ENCODE measurements around the gene IL1RAPL1. TPM values are rescaled to one million over a fixed set of nuclear protein-coding genes. Genes with fewer than 3 reads are reported as not detected.
"Not testable (repeated sequence)": the region's sequence is repeated elsewhere in the genome, so short reads cannot be mapped to it uniquely, and the experiment has no call there.

The IL1RAPL1 gene
- polyA plus RNA-seq, 1 of the 3 experiments (the other 2 are of a cell fraction) = 2.8 TPM

DNA sequence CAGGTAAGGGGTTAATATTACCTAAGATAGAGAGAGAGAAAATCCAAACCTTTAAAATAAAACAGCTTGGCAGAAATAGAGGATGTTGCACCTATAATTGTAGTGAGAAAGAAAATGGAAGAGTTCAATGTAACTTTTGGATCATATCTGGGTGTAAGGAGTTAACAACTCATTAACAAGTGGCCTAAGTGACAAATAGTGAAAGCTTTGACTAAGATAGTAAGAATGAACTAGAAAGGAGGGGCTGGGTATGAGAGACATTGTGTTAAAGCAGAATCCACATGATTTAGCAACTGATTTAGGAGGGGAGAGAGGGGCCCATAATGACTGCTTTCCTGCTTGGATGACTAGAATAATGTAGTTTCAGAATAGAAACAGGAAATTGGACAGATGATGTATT is 761.0 kb downstream of the IL1RAPL1 start:
- peak overlapping the region in 1 of 2 experiments; percentile 5; a peak in 1 of 4 replicates for H3K27ac ChIP-seq (ENCODE audit: low read depth in 2 of 2, low read length in 1 of 2)
- no peak overlapping the region for H3K4me2 ChIP-seq
- H3K36me3 ChIP-seq (replicated peaks in 1 of 2; ENCODE audit: control insufficient read depth in 1 of 2, insufficient read depth in 2 of 2, low read length in 1 of 2) = no peaks in the 10 kb centered on the region
- DNase-seq = no peak
- TF ChIP-seq, protein P1, sequence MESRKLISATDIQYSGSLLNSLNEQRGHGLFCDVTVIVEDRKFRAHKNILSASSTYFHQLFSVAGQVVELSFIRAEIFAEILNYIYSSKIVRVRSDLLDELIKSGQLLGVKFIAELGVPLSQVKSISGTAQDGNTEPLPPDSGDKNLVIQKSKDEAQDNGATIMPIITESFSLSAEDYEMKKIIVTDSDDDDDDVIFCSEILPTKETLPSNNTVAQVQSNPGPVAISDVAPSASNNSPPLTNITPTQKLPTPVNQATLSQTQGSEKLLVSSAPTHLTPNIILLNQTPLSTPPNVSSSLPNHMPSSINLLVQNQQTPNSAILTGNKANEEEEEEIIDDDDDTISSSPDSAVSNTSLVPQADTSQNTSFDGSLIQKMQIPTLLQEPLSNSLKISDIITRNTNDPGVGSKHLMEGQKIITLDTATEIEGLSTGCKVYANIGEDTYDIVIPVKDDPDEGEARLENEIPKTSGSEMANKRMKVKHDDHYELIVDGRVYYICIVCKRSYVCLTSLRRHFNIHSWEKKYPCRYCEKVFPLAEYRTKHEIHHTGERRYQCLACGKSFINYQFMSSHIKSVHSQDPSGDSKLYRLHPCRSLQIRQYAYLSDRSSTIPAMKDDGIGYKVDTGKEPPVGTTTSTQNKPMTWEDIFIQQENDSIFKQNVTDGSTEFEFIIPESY (IDR thresholded peaks at IDR 0.05; ENCODE audit: borderline replicate concordance, low read depth) = no peak
- no peak overlapping the region for H2AFZ ChIP-seq (ENCODE audit: low read depth)
- no peaks in the 10 kb centered on the region; a peak in 1 of 4 replicates for H3K4me1 ChIP-seq (ENCODE audit: control insufficient read depth in 1 of 2, insufficient read depth in 2 of 2, low read depth in 1 of 2, low read length in 1 of 2)
- H3F3A ChIP-seq (replicated peaks; ENCODE audit: insufficient read depth) = peaks cover 4% of the 10 kb centered on the region
- H4K20me1 ChIP-seq (ENCODE audit: insufficient read depth) = no peaks in the 10 kb centered on the region
- no peaks in the 10 kb centered on the region for H3K79me2 ChIP-seq (ENCODE audit: insufficient read depth)
- POLR2A ChIA-PET = no interaction called here
- no peak overlapping the region for H3K4me3 ChIP-seq (ENCODE audit: low read depth in 2 of 2, low read length in 1 of 2)
- H3K27me3 ChIP-seq (ENCODE audit: insufficient read depth) = 0 out of 2 replicates have a peak, but pooled peaks cover 6% of the 10 kb centered on the region
- H3K9me3 ChIP-seq = no peaks in the 10 kb centered on the region
- no peaks in the 10 kb centered on the region for H3K9me2 ChIP-seq
- no peak overlapping the region for H3K9ac ChIP-seq
- CTCF ChIA-PET = no interaction called here

DNA sequence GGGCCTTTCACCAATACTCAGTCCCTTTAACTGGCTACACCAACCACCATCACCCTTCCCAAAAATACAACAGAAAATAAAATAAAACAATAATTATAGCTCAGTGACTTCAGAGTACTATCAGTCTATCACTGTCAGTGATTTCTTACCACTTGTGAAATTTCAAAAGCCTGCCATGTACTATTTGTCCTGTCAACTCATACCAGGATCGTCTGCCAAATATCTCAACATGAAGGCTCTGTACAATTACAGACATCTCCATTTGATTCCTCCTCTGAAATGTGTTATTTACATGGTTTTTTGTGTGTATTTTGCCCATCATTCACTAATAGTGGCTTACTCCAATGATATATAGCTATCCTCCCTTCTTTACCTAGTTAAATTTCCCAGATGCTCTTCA is 772.0 kb downstream of the IL1RAPL1 start:
- POLR2A ChIA-PET = no interaction called here
- CTCF ChIA-PET = no interaction called here
- 19% methylated on average over 1 of the region's 1 CpG for WGBS (ENCODE audit: low lambda C conversion rate)

DNA sequence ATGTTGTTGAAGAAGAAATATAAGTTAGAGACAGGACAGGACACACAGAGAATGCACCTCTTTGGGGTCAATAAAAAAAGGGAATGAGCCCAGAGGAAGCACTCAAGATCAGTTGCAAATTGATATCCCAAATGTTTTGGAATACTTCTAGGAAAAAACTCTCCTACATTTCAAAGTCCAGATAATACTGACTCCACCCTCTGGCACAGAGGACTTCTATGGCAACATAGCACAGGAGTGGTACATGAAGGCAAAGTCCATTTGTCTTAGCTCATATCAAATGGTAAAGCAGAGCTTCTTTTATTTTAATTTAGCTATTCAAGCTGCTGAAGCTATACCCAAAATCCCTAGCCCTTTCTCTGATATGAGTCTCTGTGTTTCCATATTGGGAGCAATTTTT is 787.5 kb downstream of the IL1RAPL1 start:
- DNase-seq; H3K4me2 ChIP-seq; H3K27ac ChIP-seq (ENCODE audit: low read depth in 2 of 2, low read length in 1 of 2); H3F3A ChIP-seq (replicated peaks; ENCODE audit: insufficient read depth); H3K36me3 ChIP-seq (replicated peaks in 1 of 2; ENCODE audit: control insufficient read depth in 1 of 2, insufficient read depth in 2 of 2, low read length in 1 of 2); H3K9me3 ChIP-seq; H3K79me2 ChIP-seq (ENCODE audit: insufficient read depth); H4K20me1 ChIP-seq (ENCODE audit: insufficient read depth); H3K4me1 ChIP-seq (ENCODE audit: control insufficient read depth in 1 of 2, insufficient read depth in 2 of 2, low read depth in 1 of 2, low read length in 1 of 2); H3K4me3 ChIP-seq (ENCODE audit: low read depth in 2 of 2, low read length in 1 of 2); CTCF ChIA-PET; H2AFZ ChIP-seq (ENCODE audit: low read depth); POLR2A ChIA-PET; H3K9me2 ChIP-seq; H3K9ac ChIP-seq; H3K27me3 ChIP-seq (ENCODE audit: insufficient read depth): not testable (repeated sequence)

More for the DNA sequence above, 772.0 kb downstream of the IL1RAPL1 start:
- Histone ChIP-seq H3K9me2 (no peaks in the 10 kb centered on the region), H3K36me3 (replicated peaks in 1 of 2; ENCODE audit: control insufficient read depth in 1 of 2, insufficient read depth in 2 of 2, low read length in 1 of 2) (no peaks in the 10 kb centered on the region), H3K4me1 (ENCODE audit: control insufficient read depth in 1 of 2, insufficient read depth in 2 of 2, low read depth in 1 of 2, low read length in 1 of 2) (no peaks in the 10 kb centered on the region), H3F3A (replicated peaks; ENCODE audit: insufficient read depth) (no peaks in the 10 kb centered on the region), H3K79me2 (ENCODE audit: insufficient read depth) (no peaks in the 10 kb centered on the region), H3K4me3 (ENCODE audit: low read depth in 2 of 2, low read length in 1 of 2) (no peak overlapping the region), H2AFZ (ENCODE audit: low read depth) (no peak overlapping the region), H4K20me1 (ENCODE audit: insufficient read depth) (no peaks in the 10 kb centered on the region), H3K9ac (no peak overlapping the region), H3K27me3 (ENCODE audit: insufficient read depth) (peaks cover 7% of the 10 kb centered on the region; the same call in 1 of the 2 replicates), H3K4me2 (no peak overlapping the region), H3K9me3 (no peaks in the 10 kb centered on the region), H3K27ac (ENCODE audit: low read depth in 2 of 2, low read length in 1 of 2) (no peak overlapping the region)
- TF ChIP-seq NRF1 (IDR thresholded peaks at IDR 0.05; ENCODE audit: low read depth, low read length) = no peak
- DNase-seq = no peak

DNA sequence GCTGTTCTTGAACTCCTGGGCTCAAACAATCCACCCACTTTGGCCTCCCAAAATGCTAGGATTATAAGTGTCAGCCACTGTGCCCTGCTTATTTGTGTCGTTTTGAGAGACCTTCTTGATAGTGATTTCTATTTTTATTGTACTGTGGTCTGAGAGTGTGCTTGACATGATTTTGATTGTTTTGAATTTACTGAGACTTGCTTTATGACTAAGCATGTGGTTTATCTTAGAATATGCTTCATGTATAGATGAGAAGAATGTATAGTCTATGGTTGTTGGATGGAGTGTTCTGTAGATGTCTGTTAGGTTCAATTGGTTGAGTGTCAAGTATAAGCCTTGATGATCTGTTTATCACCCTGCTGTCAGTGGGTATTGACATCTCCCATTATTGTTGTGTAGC is 789.3 kb downstream of the IL1RAPL1 start:
- Histone ChIP-seq H2AFZ (ENCODE audit: low read depth) (no peak overlapping the region), H3K9ac (no peak overlapping the region), H3K27ac (ENCODE audit: low read depth in 2 of 2, low read length in 1 of 2) (no peak overlapping the region), H4K20me1 (ENCODE audit: insufficient read depth) (no peaks in the 10 kb centered on the region), H3K9me3 (no peaks in the 10 kb centered on the region), H3K4me2 (no peak overlapping the region), H3K4me3 (ENCODE audit: low read depth in 2 of 2, low read length in 1 of 2) (no peak overlapping the region), H3K9me2 (no peaks in the 10 kb centered on the region), H3K79me2 (ENCODE audit: insufficient read depth) (no peaks in the 10 kb centered on the region), H3K4me1 (ENCODE audit: control insufficient read depth in 1 of 2, insufficient read depth in 2 of 2, low read depth in 1 of 2, low read length in 1 of 2) (no peaks in the 10 kb centered on the region), H3F3A (replicated peaks; ENCODE audit: insufficient read depth) (no peaks in the 10 kb centered on the region), H3K27me3 (ENCODE audit: insufficient read depth) (no peaks in the 10 kb centered on the region), H3K36me3 (replicated peaks in 1 of 2; ENCODE audit: control insufficient read depth in 1 of 2, insufficient read depth in 2 of 2, low read length in 1 of 2) (no peaks in the 10 kb centered on the region)
- ChIA-PET POLR2A (no interaction called here), CTCF (no interaction called here)
- TF ChIP-seq RAD21 (IDR thresholded peaks at IDR 0.05; ENCODE audit: low read length) (no peak), FOXM1 (IDR thresholded peaks at IDR 0.05; ENCODE audit: low read depth) (no peak), ELF1 (IDR thresholded peaks at IDR 0.05) (no peak), CHD2 (IDR thresholded peaks at IDR 0.05; ENCODE audit: low read length, partially characterized antibody) (no peak)
- TF ChIP-seq, protein P2, sequence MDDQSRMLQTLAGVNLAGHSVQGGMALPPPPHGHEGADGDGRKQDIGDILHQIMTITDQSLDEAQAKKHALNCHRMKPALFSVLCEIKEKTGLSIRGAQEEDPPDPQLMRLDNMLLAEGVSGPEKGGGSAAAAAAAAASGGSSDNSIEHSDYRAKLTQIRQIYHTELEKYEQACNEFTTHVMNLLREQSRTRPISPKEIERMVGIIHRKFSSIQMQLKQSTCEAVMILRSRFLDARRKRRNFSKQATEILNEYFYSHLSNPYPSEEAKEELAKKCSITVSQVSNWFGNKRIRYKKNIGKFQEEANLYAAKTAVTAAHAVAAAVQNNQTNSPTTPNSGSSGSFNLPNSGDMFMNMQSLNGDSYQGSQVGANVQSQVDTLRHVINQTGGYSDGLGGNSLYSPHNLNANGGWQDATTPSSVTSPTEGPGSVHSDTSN (IDR thresholded peaks at IDR 0.05) = no peak
- TF ChIP-seq, protein P3, sequence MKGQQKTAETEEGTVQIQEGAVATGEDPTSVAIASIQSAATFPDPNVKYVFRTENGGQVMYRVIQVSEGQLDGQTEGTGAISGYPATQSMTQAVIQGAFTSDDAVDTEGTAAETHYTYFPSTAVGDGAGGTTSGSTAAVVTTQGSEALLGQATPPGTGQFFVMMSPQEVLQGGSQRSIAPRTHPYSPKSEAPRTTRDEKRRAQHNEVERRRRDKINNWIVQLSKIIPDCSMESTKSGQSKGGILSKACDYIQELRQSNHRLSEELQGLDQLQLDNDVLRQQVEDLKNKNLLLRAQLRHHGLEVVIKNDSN (IDR thresholded peaks at IDR 0.05; ENCODE audit: borderline replicate concordance, low read depth) = no peak
- TF ChIP-seq, protein P4, sequence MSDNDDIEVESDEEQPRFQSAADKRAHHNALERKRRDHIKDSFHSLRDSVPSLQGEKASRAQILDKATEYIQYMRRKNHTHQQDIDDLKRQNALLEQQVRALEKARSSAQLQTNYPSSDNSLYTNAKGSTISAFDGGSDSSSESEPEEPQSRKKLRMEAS (IDR thresholded peaks at IDR 0.05; ENCODE audit: low read depth) = no peak
- WGBS (ENCODE audit: low lambda C conversion rate) = 0% methylated on average over 1 of the region's 1 CpG
- no peak for DNase-seq

Measured in SK-N-SH (cell line).